Measurements from ENCODE around the gene CILP2.
A peak's percentile ranks its signal among the peaks of the same experiment; 100 is the strongest.

Gene CILP2, protein sequence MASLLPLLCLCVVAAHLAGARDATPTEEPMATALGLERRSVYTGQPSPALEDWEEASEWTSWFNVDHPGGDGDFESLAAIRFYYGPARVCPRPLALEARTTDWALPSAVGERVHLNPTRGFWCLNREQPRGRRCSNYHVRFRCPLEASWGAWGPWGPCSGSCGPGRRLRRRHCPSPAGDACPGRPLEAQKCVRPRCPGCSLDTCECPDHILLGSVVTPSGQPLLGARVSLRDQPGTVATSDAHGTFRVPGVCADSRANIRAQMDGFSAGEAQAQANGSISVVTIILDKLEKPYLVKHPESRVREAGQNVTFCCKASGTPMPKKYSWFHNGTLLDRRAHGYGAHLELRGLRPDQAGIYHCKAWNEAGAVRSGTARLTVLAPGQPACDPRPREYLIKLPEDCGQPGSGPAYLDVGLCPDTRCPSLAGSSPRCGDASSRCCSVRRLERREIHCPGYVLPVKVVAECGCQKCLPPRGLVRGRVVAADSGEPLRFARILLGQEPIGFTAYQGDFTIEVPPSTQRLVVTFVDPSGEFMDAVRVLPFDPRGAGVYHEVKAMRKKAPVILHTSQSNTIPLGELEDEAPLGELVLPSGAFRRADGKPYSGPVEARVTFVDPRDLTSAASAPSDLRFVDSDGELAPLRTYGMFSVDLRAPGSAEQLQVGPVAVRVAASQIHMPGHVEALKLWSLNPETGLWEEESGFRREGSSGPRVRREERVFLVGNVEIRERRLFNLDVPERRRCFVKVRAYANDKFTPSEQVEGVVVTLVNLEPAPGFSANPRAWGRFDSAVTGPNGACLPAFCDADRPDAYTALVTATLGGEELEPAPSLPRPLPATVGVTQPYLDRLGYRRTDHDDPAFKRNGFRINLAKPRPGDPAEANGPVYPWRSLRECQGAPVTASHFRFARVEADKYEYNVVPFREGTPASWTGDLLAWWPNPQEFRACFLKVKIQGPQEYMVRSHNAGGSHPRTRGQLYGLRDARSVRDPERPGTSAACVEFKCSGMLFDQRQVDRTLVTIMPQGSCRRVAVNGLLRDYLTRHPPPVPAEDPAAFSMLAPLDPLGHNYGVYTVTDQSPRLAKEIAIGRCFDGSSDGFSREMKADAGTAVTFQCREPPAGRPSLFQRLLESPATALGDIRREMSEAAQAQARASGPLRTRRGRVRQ

DNA sequence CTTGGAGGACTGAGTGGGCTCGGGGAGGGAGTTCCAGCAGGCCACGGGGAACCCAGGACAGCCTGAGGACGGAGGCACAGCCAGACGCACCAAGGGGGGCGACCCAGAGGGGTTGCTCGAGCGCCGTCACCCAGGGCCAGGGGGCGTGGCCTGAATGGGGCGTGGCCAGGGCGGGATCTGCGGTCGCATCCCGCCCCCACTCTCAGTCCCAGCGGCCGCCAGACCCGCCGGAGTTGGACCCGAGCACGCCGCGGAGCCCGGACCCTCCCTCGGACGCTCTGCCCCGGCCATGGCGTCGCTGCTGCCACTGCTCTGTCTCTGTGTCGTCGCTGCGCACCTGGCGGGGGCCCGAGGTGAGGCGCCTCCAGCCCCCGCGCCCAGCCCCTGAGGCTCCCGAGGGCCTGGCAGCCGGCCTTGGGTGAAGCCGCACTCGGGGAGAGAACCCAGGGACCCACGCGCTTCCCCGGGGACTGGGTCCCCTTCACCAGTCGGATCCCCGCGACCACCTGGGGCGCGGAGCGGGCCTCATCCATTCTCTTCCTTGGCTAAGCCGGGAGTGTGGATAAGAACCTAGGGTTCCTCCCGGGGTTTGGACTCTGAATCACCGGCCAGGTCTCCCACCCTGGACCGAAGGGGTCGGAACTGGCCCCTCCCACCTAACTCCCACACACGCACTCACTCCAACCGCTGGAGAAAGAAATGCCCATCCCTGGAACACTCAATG is at the start of gene CILP2:
Gene CILP2, plus strand, starts transcription at position 205 of the 724 bp plus-strand sequence. Its CDS starts 85 bp downstream, at position 290.
- peak; percentile 79 for DNase-seq

DNA sequence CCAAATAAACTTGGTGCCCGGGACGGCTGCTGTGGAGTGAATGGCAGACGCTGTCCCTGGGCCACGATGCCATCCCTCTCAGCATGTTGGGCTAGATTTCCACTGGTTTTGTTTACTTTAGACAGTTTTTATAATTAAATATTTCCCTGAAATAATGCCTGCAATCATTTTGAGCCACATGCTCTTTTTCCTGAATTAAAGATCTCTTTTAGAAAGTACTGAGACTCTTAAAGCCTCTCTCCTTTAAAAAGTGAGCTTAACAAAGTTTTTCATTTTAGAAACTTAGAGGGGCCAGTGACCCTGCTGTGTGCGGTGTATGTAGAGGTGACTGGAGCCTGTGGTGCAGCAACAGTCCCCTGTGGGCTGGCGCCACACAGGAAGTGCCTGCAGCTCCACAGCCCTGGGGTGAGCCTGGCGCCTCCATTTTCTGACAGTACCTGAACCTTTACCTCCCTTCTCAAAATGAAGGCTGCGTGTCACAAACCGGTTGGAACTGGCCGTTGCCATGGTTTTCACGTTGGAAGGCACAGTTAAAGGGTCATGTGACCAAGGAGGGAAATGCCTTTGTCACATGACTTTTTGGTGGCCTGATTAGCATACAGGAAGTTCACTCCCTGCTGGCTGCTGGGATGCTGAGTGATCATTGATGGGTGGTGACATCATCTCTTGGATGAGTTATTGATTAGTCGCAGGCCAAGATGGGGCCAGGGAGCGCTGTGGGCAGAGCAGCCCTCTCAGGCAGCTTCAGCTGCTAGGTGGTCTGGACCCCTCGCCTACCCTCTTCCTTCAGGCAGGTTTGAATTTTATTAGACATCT is 49.0 kb upstream of the CILP2 start:
- peak; percentile 96 for DNase-seq

DNA sequence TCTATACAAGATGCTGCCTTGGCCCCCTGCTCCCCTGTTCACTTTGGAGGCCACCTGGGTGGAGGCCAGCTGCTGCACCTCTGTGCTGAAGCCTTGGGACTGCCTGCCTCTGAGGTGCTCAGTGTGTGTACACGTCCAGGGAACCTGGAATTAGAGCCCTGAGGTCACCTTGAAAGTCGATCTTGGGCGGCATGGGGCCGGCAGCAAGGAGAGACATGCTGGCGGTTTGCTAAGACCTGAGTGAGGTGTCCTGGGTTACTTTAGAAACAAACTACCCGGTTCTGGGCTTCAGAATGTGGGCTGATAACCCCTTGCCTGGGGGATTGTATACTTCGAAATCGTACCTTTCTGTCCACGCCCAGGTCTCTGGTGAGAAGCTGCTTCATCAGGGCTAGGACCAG is 48.3 kb upstream of the CILP2 start:
- no peak for DNase-seq

DNA sequence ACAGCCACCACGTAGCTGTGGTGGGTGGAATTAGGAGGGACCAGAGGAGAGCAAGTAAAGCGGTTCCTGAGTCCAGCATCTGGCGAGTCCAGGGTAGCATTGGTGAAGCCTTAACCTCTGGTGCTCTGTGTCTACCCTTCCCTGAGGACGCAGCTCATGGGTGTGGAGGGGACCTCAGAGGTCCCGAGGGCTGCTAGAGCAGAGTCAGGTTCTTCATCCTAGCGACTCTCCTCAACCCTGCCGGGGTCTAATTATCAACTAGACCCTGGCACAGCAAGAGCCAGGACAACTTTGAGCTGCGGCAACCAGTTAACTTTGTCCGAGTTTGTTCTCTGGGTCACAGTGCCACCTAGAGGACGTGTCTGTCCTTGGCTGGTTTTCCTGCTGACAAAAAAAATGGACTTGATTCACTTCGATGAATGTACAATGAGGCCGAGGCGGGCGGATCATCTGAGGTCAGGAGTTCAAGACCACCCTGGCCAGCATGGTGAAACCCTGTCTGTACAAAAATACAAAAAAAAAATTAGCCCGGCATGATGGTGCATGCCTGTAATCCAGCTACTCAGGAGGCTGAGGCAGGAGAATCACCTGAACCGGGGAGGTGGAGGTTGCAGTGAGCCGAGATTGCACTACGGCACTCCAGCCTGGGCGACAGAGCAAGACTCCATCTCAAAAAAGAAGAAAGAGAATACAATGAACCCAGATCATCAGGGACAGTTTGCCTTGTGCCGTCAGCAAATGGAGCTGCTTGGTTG is 47.7 kb upstream of the CILP2 start:
- DNase-seq = peak; percentile 92

DNA sequence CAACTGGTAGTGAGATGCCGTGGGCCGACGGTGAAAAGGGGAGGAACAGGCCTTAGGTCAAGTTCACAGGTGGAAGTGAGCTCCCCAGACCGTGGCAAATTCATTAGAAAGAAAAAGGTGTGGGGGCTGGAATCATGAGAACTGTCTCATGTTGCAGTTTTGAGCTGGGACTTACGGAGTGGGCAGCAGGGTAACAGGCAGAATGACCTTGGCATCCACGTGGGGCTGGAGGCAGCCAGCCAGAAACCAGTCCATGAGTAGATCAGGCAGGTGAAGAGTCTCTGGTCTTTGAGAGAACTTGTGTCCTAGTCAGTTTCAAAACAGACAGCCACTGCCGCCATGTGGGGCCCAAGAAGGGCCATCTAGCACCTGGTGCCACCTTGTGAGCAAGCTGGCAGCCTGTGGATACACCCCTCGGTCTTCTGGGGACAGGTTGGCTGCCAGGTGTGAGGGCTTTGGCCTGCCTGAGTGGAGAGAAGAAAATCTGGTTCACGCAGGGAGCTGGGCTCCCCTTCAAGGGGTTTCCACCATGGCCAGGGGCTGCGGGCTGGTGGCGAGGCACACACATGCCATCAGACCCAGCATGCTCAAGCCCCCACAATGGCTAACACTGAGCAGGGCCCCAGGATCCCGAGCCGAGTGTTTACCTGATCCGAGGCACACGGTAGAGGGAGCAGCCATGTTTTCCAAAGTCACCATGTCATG is 46.6 kb upstream of the CILP2 start:
- no peak for DNase-seq

DNA sequence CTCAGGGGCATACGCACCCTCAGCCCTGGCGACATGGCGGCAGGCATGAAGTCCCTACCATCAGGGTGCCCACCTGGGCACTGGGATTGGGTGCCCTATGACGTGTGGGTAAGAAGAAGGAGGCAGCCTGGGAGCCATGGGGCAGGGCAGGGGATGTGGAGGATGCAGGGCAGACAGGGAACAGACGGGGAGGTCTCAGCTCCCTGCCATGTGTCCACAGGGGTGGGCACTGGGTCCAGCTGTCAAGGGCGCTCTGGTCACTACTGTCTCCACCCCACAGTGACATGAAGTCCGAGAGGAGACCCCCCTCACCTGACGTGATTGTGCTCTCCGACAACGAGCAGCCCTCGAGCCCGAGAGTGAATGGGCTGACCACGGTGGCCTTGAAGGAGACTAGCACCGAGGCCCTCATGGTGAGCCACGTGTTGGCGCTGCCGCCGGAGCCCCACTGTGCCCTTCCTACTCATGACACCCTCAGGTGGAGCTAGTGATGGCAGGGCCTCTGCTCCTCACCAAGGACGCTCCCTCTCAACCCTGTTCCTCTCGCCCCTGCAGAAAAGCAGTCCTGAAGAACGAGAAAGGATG is 45.9 kb upstream of the CILP2 start:
- DNase-seq = no peak

DNA sequence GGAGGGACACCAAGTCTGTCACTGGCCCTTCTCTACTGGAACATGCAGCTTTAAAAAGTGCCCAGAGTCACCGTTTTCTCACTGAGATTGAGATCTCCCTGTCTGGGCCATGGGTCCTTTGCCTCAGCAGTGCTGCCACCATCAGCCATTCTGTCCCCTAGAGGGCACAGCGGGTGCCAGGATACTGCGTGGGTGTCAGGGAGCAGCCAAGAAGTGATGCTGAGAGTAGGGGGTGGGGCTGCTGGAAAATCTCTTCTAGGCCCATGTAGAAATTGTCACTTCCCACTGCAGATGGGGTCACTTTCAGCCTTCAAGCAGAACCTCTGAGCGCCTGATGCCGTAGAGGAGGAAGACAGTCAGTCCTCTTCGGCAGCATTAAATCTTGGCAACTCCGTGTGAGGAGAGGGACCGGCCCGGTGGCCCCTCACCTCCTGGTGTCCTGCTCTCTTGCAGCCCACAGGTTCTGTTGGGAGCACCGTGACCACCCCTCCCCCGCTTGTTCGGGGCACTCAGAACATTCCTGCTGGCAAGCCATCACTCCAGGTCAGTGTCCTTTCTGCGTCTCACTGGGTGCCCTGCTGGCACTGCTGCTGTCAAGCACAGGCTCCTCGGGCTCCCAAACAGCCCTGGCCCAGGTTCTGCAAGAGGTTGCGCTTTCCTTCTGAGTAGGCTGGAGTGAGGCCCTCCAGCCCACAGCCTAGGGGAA is 44.1 kb upstream of the CILP2 start:
- peak; percentile 63 for DNase-seq

DNA sequence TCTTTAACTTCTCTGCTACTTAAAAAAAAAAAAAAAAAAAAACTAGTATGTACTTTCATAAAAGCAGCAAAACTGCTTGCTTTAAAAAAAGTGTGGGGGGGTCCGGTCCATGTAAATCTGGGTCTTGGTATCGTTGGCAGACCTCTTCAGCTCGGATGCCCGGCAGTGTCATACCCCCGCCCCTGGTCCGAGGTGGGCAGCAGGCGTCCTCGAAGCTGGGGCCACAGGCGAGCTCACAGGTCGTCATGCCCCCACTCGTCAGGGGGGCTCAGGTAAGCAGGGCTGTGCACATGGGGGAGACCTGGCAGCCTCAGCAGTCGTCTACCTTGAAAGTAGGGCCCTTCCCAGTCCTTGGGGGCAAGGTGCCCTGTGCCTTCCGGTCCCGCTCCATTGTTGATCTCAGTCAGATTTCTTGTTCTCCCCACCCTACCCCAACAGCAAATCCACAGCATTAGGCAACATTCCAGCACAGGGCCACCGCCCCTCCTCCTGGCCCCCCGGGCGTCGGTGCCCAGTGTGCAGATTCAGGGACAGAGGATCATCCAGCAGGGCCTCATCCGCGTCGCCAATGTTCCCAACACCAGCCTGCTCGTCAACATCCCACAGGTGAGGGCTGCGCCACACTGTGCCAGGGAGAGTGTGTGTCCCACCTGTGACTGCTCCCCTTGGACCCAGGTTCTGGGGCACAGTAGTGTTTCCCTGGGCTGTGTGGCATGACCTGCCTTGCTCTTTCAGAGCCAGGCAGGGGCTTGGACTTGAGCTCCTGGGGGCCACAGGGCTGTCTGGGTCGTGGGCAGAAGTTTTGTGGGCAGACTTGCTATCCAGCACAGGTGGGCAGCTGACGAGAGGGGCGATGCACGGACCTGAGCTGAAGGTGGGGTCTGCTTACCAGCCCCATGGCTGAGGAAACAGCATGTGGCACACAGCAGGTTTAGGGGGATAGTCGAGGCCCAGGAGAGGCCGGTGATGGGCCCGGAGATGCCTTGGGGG is 42.2 kb upstream of the CILP2 start:
- no peak for DNase-seq

DNA sequence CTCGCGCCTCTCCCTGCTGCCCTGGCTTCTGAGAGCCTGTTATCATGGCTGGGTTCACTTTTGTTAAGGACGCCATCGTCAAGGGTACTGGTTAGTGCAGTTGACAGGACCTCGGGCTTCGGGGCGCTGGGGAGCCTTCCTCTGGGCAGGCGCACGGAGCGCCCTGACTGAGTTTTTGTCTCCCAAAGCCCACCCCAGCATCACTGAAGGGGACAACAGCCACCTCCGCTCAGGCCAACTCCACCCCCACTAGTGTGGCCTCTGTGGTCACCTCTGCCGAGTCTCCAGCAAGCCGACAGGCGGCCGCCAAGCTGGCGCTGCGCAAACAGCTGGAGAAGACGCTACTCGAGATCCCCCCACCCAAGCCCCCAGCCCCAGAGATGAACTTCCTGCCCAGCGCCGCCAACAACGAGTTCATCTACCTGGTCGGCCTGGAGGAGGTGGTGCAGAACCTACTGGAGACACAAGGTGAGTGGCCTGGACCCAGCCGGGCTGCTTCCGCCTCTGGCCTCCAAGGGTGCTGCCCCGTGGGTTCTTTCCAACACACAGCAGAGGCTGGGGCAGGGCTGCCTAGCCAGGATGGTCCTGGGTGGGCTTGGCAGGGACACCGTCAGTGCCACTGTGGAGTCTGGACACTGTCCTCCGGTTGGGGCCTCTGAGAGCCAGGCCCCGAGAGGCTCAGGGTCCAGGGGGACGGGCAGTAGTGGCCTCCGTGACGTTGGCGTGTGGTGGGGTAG is 39.6 kb upstream of the CILP2 start:
- no peak for DNase-seq

DNA sequence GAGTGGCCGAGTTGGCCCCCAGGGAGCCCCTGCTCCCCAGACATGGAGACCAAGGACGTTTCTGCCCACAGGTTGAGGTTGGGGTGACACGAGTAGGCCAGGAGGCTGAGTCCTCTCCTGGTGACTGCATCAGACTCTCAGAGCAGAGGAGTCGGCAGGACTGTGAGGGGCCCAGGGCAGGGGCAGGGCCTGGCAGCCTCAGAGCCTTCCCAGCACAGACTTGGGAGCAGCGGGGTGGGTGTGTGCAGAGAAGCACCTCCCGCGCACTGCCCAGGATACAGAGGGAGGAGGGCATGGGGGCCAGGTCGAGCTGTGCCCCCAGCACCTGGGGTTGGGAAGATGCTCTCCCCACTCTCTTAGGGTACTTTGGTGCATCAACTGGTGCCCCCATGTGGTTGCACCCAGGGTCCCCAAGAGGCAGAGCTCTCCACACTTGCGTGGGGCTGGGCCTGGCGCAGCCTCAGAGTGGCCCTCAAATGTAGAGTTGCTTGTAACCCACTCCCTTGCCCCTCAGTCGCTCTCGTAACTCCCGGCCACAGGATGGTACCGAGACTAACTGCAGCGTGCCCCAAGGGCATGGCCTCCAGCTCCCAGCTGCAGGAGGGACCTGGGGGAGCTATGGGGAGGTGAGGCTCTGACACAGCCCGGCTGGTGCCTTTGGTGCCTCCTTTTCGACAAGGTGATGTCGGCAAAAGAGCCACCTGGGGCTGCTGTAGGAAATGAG is 38.6 kb upstream of the CILP2 start:
- DNase-seq = no peak

DNA sequence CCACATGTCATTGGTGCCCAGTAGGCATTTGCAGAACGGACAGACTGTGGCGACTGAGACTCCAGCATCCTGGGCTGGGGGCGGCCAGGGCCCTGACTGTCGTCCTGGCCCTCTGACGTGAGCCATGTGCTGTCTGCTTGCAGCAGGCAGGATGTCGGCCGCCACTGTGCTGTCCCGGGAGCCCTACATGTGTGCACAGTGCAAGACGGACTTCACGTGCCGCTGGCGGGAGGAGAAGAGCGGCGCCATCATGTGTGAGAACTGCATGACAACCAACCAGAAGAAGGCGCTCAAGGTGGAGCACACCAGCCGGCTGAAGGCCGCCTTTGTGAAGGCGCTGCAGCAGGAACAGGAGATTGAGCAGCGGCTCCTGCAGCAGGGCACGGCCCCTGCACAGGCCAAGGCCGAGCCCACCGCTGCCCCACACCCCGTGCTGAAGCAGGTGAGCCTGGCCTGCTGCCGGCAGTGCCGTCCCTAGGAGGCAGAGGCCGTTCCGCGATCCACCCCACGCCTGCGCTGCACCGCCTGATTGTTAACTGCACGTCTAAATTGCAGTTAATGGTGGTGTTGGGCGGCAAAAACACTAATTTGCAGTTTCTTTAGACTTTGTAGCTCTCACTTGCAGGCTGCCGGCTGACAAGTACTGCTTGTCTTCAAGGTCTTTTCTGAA is 37.0 kb upstream of the CILP2 start:
- DNase-seq = no peak

DNA sequence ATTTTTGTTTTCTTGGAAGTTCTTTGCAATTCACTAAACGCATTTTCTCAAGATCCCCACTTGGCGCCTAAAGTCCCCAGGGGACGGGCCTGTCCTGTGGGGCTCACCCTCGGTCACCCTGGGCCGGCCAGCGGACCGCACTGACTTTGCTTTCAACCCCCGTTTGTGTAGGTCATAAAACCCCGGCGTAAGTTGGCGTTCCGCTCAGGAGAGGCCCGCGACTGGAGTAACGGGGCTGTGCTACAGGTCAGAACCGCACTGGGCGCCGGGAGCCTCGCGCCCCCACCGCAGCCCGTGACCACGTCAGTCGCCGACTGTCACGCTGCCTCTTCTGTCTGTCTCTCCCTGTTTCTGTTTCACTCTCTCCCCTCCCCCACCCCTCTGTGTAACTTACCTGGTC is 36.3 kb upstream of the CILP2 start:
- no peak for DNase-seq

DNA sequence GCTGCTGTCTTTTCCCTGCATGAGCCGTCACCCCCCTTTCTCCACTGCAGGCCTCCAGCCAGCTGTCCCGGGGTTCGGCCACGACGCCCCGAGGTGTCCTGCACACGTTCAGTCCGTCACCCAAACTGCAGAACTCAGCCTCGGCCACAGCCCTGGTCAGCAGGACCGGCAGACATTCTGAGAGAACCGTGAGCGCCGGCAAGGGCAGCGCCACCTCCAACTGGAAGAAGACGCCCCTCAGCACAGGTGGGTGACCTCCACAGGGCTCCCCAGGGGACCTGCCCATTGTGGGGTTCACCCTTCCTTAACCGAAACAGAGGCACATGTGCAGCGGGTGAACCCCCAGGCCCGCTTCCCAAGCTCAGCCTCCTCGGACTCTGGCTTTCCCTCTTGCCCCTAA is 35.8 kb upstream of the CILP2 start:
- DNase-seq = no peak

DNA sequence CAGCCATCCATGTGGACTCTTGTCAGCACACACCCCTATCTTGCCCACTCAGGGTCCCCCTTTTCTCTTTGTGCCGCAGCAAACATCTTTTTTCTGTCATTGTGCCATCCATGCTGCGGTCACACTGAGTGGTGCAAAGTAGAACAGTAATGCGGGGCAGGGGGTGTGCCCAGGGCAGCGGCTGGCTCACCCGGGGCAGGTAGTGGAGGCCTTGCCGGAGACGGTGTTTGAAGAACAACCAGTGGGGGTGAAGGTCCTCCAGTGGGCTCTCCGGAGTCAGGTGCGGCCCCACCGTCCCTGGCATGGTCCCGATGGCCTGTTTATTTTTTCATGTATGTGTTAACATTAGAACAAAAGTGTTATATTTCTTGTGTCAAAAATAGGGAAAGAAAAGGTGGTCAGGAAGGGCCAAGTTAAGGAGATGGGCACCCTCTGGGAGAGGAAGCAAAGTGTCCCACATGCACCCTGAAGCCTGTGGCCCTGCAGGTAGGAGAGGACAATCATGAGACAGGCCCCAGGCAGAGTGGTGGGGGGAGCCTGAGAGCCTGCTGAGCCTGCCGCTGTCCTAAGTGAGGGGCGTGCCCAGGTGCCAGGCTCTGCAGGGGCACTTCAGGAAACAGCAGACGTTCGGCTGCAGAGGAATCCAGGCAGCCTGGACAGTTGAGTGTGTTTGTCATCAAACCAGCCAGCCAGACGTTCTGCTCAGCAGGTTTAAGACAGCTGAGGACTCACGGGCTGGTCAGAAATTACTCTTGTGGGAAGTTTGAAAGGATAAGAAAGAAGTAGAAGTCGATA is 35.1 kb upstream of the CILP2 start:
- no peak for DNase-seq
